CD4-positive, alpha-beta T cell treated with Interleukin-4 for 1 hour (primary cell): ENCODE results near the gene MMP24OS.

Experiments
- DNase-seq, 2 donors: peaks; one replicate each; pipeline ENCODE4 v3.0.0-alpha.2; 2020 to 2022

Gene MMP24OS

GRCh38 chr20:35243986-35244385 is 33.9 kb downstream of the MMP24OS start:
- no peak for DNase-seq

DNA sequence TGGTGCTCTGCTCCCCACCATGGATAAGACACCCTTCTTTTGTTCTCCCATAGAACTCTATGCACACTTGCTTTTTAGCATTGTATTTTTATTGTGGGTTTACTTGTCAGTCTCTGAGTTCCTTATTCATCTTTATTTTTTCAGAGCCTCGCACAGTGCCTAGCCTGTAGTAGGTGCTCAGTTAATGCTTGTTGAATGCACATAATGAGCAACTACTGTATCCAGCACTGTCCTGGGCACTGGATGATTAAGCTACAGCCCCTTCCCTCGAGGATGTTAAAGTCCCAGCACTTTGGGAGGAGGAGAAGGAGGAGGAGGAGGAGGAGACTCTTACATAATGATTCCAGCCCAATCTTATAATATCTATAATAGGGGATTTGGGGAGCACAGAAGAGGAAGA is 34.6 kb downstream of the MMP24OS start:
- no peak for DNase-seq

GRCh38 chr20:35240811-35241293 is 37.1 kb downstream of the MMP24OS start:
- DNase-seq = no peak

DNA sequence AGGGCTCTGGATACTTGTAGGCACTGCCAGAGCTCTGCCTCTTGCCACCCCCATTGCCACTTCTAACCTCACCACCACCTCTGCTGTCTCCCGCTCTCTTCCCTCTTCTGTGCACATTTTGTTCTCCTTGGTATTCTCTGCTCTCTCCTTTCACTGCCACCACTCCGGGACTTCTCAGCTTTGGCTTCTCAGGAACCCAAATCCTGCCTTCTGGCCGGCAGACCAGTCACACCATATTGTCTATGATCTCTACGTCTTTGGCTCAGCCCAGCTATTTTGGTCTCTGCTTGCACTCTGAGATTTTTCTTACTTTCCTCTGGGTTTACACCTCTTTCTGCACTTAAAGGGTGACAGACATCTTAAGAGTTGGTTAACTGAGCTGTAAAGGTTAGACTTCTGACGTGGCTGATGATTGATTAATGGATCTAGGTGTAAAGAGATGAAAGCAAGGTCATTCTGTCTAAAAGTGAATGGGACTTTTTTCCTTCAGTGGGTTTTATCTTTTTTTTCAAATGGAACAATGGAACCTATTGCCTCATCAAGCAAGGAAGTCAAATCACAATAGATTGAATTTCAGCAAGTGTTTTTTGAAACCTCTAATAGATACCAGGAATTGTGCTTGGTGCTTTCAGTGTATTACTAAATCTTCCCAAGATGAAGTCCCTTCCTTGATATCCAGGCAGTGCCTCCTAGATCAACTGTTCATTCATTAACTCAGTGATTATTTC is 37.7 kb downstream of the MMP24OS start:
- no peak for DNase-seq

GRCh38 chr20:35238735-35239134 is 39.2 kb downstream of the MMP24OS start:
- no peak for DNase-seq

GRCh38 chr20:35238170-35238569 is 39.8 kb downstream of the MMP24OS start:
- DNase-seq = no peak

- DNase-seq = no peak
Measured at GRCh38 chr20:35237486-35237885, 40.4 kb downstream of the MMP24OS start.

DNA sequence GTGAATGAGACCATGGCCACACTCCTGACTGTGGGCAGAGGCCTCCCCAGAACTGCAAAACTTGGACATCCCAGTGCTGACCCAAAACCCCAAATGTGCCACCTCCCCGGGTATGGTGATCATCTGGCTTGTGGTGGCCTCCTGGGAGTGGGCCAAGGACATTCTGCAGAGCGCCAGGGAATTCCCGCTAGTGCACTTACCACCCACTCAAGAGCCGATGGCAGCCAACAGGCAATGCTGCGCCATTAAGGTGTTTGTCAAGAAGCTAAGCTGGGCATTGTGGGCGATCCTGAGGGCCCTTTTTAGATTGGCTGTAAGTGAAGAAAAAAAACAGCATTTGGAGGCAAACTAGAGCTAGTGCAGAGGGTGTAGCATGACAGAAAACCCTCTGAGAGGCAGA is 42.0 kb downstream of the MMP24OS start:
- no peak for DNase-seq

DNA sequence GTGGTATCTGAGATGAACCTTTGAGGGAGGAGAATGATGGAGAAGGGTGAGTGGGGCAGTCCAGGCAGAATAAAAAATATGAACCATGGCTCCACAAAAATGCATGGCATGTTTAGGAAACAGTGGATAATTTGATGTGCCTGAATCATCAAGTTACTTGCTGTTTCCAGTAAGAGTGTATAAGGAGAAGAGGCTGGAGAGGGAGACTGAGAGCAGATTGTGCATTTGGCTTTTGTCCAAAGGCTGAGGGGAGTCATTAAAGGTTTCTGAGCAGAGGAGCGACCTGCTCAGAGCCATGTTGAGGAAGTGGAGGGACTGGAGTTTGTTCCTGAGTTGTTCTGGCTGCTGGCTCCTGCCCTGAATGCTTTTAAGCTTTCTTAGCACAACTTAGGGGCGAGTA is 45.3 kb downstream of the MMP24OS start:
- DNase-seq = no peak

DNA sequence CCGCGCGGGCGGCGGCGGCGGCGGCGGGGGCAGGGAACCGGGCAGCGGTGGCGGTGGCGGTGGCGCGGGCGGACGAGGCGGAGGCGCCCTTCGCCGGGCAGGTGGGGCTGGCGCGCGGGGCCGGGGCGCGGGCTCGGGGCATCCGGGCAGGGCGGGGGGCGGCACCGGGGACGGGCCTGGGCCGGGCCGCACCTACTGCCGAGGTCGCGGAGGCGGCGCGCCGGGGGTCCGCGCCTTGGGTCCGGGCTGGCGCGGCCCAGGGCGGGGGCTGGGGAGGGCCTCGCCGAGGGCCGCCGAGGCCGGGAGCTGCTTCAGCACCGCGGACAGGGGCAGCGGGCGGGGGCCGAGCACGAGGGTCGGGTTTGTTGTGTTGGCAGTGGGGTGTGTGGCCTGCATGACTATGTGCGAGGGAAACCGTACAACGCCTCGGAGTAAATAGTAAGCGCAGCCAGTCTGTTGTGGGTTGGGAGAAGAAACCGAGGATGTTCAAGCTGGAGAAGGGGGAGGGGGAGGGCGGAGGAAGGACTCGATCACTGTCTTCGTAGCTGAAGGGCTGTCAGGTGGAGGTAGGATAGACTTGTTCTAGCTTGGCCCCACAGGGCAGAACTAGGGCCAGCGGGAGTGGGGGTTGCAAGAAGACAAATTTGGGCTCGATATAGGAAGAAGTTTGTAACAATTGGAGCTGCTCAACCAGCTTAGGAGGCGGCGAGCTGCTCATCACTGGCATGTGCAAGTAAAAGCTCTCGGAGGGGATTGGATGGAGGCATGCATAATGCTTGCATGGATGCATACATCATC is 50.8 kb downstream of the MMP24OS start:
- DNase-seq = peak in 1 of 2 donors; percentile 17
